Measurements from ENCODE around the gene INTU. TPM values are rescaled to one million over a fixed set of nuclear protein-coding genes. Genes with fewer than 3 reads are reported as not detected.

The INTU gene
- total RNA-seq, 1 experiment from 2014 or later: 4.6 TPM

- Mint-ChIP-seq H3K4me3 (ENCODE audit: low read depth, unreplicated experiment) (no peak overlapping the region), H3K27ac (ENCODE audit: unreplicated experiment) (no peak overlapping the region), H3K9me3 (ENCODE audit: low read depth, unreplicated experiment) (no peaks in the 10 kb centered on the region), H3K27me3 (ENCODE audit: unreplicated experiment) (no peaks in the 10 kb centered on the region), H3K4me1 (ENCODE audit: low read depth, unreplicated experiment) (no peaks in the 10 kb centered on the region), H3K36me3 (ENCODE audit: insufficient read depth, unreplicated experiment) (no peaks in the 10 kb centered on the region)
- no peak for DNase-seq
- intact Hi-C loops (cut with micrococcal nuclease; ENCODE audit: unreplicated experiment): no loop called here
- CTCF ChIA-PET: no interaction called here
- TF ChIP-seq, protein P1, sequence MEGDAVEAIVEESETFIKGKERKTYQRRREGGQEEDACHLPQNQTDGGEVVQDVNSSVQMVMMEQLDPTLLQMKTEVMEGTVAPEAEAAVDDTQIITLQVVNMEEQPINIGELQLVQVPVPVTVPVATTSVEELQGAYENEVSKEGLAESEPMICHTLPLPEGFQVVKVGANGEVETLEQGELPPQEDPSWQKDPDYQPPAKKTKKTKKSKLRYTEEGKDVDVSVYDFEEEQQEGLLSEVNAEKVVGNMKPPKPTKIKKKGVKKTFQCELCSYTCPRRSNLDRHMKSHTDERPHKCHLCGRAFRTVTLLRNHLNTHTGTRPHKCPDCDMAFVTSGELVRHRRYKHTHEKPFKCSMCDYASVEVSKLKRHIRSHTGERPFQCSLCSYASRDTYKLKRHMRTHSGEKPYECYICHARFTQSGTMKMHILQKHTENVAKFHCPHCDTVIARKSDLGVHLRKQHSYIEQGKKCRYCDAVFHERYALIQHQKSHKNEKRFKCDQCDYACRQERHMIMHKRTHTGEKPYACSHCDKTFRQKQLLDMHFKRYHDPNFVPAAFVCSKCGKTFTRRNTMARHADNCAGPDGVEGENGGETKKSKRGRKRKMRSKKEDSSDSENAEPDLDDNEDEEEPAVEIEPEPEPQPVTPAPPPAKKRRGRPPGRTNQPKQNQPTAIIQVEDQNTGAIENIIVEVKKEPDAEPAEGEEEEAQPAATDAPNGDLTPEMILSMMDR (IDR thresholded peaks at IDR 0.05; ENCODE audit: unreplicated experiment): no peak
- BruUV-seq (replicated peaks): no TSS peak
These were observed 34.1 kb upstream of the INTU start for GRCh38 chr4:127598656-127599055.

DNA sequence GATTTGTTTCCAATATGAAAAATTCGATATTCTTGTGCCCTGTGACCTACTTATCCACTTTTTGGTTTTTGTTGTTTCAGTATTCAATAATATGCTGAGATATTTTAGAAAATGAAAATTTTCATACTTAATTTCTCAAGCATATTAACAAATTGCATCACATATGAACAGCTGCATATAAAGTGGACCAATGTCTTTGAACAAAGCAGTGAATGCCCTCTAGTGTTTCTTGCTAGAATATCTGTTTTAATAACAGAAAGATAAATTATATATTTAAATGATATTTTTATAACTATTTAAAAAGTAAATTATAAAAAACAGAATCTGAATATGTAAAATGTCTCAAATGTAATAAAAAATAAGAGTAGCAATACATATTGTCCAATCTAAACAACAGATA, 31.7 kb upstream of the INTU start:
- Mint-ChIP-seq H3K27ac (ENCODE audit: unreplicated experiment) (no peak overlapping the region), H3K9me3 (ENCODE audit: low read depth, unreplicated experiment) (no peaks in the 10 kb centered on the region), H3K27me3 (ENCODE audit: unreplicated experiment) (no peaks in the 10 kb centered on the region), H3K4me3 (ENCODE audit: low read depth, unreplicated experiment) (no peak overlapping the region), H3K36me3 (ENCODE audit: insufficient read depth, unreplicated experiment) (no peaks in the 10 kb centered on the region), H3K4me1 (ENCODE audit: low read depth, unreplicated experiment) (no peaks in the 10 kb centered on the region)
- TF ChIP-seq, protein P1 (IDR thresholded peaks at IDR 0.05; ENCODE audit: unreplicated experiment): no peak
- no peak for DNase-seq
- CTCF ChIA-PET: no interaction called here
- BruUV-seq (replicated peaks): no TSS peak
- intact Hi-C loops (cut with micrococcal nuclease; ENCODE audit: unreplicated experiment): no loop called here

GRCh38 chr4:127604949-127605709, 27.6 kb upstream of the INTU start:
- Mint-ChIP-seq H3K4me3 (ENCODE audit: low read depth, unreplicated experiment) (no peak overlapping the region), H3K4me1 (ENCODE audit: low read depth, unreplicated experiment) (no peaks in the 10 kb centered on the region), H3K27ac (ENCODE audit: unreplicated experiment) (no peak overlapping the region), H3K9me3 (ENCODE audit: low read depth, unreplicated experiment) (no peaks in the 10 kb centered on the region), H3K36me3 (ENCODE audit: insufficient read depth, unreplicated experiment) (no peaks in the 10 kb centered on the region), H3K27me3 (ENCODE audit: unreplicated experiment) (no peaks in the 10 kb centered on the region)
- CTCF ChIA-PET: interaction anchor here (3.6 kb wide), 1 partner anchor 128 kb away, joined by 20 read pairs; no protein-coding TSS in a partner anchor
- TF ChIP-seq, protein P1 (IDR thresholded peaks at IDR 0.05; ENCODE audit: unreplicated experiment): no peak
- BruUV-seq (replicated peaks): no TSS peak
- no peak for DNase-seq
- intact Hi-C loops (cut with micrococcal nuclease; ENCODE audit: unreplicated experiment): loop anchor here (1.0 kb wide), 1 partner anchor 127 kb away; no protein-coding TSS in a partner anchor

DNA sequence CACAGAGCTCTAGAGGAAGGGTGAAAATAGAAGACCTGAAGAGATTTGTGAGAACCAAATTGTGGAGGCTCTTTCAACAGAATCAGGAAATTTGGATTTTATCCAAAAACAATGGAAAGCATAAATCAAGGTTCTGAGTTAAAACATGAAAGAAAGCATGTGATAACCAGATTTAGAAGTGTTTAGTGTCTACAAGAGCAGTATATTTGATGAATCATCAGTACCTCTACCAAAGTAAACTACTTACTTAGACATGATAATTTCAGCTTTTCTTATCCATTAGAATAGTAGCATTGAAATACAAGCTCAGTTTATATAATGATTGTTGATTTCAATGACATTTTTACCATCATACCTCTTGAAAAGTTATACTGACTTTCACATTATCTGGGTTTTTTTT, 25.9 kb upstream of the INTU start:
- H3K27me3 Mint-ChIP-seq (ENCODE audit: unreplicated experiment): no peaks in the 10 kb centered on the region
- no peak for DNase-seq
- intact Hi-C loops (cut with micrococcal nuclease; ENCODE audit: unreplicated experiment): no loop called here
- CTCF ChIA-PET: interaction anchor here (1.3 to 3.6 kb wide), 2 partner anchors 102 to 126 kb away, joined by 3 to 20 read pairs; no protein-coding TSS in a partner anchor
- H3K4me1 Mint-ChIP-seq (ENCODE audit: low read depth, unreplicated experiment): no peaks in the 10 kb centered on the region
- H3K27ac Mint-ChIP-seq (ENCODE audit: unreplicated experiment): no peak overlapping the region
- H3K4me3 Mint-ChIP-seq (ENCODE audit: low read depth, unreplicated experiment): no peak overlapping the region
- H3K36me3 Mint-ChIP-seq (ENCODE audit: insufficient read depth, unreplicated experiment): no peaks in the 10 kb centered on the region
- TF ChIP-seq, protein P1 (IDR thresholded peaks at IDR 0.05; ENCODE audit: unreplicated experiment): no peak
- H3K9me3 Mint-ChIP-seq (ENCODE audit: low read depth, unreplicated experiment): no peaks in the 10 kb centered on the region
- BruUV-seq (replicated peaks): no TSS peak
